ENCODE measurements around the gene ASTN2.

ASTN2 gene

GRCh38 chr9:117278471-117279035, 136.3 kb downstream of the ASTN2 start:
- DNase-seq (ENCODE audit: low read depth): no peak
- H3K4me3 ChIP-seq (ENCODE audit: low read depth, low read length): no peak overlapping the region
- TF ChIP-seq, protein P1, sequence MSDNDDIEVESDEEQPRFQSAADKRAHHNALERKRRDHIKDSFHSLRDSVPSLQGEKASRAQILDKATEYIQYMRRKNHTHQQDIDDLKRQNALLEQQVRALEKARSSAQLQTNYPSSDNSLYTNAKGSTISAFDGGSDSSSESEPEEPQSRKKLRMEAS (IDR thresholded peaks at IDR 0.05; ENCODE audit: low read depth, low read length): no peak
- TF ChIP-seq POLR2A (IDR thresholded peaks at IDR 0.05; ENCODE audit: extremely low read depth, insufficient read length) (no peak), MYC (IDR thresholded peaks at IDR 0.05; ENCODE audit: low read depth, low read length) (no peak), CTCF (IDR thresholded peaks at IDR 0.05; ENCODE audit: low read depth, low read length) (no peak)

DNA sequence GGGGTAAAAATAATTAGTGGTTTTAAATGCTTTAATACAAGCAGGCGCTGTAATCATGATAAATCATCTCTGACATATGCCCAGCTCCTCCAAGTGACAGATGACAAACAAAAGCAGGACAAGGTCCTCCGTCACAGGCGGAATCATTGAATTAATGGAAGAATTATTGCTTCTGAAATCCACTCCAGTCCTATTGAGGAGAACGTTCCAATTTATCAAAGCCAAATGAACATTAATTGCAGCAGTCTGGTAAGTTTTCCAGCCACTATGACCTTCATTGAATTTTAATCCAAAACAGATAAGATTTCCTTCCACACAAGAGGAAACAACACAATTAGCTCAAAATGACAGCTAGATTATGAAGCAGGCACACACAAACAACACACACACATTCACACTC, 136.8 kb downstream of the ASTN2 start:
- no peak for DNase-seq (ENCODE audit: low read depth)
- no peak overlapping the region for H3K4me3 ChIP-seq (ENCODE audit: low read depth, low read length)
- TF ChIP-seq POLR2A (IDR thresholded peaks at IDR 0.05; ENCODE audit: extremely low read depth, insufficient read length) (no peak), MYC (IDR thresholded peaks at IDR 0.05; ENCODE audit: low read depth, low read length) (no peak), CTCF (IDR thresholded peaks at IDR 0.05; ENCODE audit: low read depth, low read length) (no peak)
- TF ChIP-seq, protein P1 (IDR thresholded peaks at IDR 0.05; ENCODE audit: low read depth, low read length): no peak

DNA sequence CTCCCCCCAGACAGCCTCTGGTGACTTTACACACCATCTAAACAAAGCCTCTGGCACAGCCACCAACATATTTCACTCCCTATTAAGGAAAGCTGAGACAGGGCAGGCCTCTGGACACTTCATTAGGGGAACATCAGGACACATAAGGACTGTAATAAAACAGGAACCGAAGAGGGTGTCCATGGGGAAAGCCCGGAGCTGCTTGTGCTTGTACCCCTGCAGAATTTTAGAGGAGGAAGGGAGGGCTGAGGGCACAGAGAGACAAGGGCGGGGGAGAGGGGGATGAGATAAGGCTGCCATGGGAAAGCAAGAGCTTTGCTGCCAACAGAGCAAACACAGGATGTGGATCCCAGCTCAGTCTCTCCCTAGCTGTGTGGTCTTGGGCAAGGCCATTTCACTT, 138.4 kb downstream of the ASTN2 start:
- DNase-seq (ENCODE audit: low read depth): no peak
- no peak for TF ChIP-seq CTCF (IDR thresholded peaks at IDR 0.05; ENCODE audit: low read depth, low read length)
- TF ChIP-seq MYC (IDR thresholded peaks at IDR 0.05; ENCODE audit: low read depth, low read length): no peak
- TF ChIP-seq, protein P1 (IDR thresholded peaks at IDR 0.05; ENCODE audit: low read depth, low read length): no peak
- TF ChIP-seq POLR2A (IDR thresholded peaks at IDR 0.05; ENCODE audit: extremely low read depth, insufficient read length): no peak
- H3K4me3 ChIP-seq (ENCODE audit: low read depth, low read length): no peak overlapping the region

- no peak for DNase-seq (ENCODE audit: low read depth)
- H3K4me3 ChIP-seq (ENCODE audit: low read depth, low read length): no peak overlapping the region
- TF ChIP-seq MYC (IDR thresholded peaks at IDR 0.05; ENCODE audit: low read depth, low read length): no peak
- TF ChIP-seq POLR2A (IDR thresholded peaks at IDR 0.05; ENCODE audit: extremely low read depth, insufficient read length): no peak
- no peak for TF ChIP-seq CTCF (IDR thresholded peaks at IDR 0.05; ENCODE audit: low read depth, low read length)
- TF ChIP-seq, protein P1 (IDR thresholded peaks at IDR 0.05; ENCODE audit: low read depth, low read length): no peak
These were observed 141.2 kb downstream of the ASTN2 start for GRCh38 chr9:117273612-117274011.

DNA sequence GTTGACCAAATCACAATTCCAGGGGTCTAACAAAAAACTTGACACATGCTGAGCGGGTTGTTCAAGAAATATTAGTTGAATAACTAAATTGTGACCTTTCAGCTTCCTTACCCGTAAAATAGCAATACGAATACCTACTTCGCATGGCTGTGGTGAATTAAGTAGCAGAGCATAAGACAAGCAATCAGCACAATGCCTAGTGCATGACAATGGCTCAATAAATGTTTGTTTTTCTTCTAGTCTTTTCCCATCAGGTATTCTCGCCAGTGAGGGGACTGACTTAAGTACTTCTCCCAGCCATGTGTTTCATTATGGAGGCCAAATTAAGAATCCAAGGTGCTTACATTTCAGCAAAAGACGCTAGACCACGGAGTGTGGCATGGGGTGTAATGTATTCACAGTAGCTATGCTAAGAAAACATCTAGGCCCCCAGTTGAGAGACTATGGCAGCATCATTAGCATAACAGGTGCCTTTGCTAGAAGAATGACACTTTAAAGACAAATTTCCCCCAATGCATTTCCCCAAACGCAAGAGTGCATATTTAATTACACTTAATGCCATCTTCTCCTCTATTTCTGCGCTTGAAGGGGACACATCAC, 145.9 kb downstream of the ASTN2 start:
- no peak overlapping the region for H3K4me3 ChIP-seq (ENCODE audit: low read depth, low read length)
- no peak for DNase-seq (ENCODE audit: low read depth)
- TF ChIP-seq MYC (IDR thresholded peaks at IDR 0.05; ENCODE audit: low read depth, low read length) (no peak), CTCF (IDR thresholded peaks at IDR 0.05; ENCODE audit: low read depth, low read length) (no peak), POLR2A (IDR thresholded peaks at IDR 0.05; ENCODE audit: extremely low read depth, insufficient read length) (no peak)
- TF ChIP-seq, protein P1 (IDR thresholded peaks at IDR 0.05; ENCODE audit: low read depth, low read length): no peak
